CD8-positive, alpha-beta memory T cell (primary cell): Measurements from ENCODE around the gene PPIL6. TPM values are rescaled to one million over a fixed set of nuclear protein-coding genes. Genes with fewer than 3 reads are reported as not detected.

Source experiments
- CTCF ChIA-PET: fragments of 350-600 bp; sonication (Branson Sonifier 250); formaldehyde crosslinking; loops from one replicate; lab custom pipeline; 2021; ENCODE audit warnings: antibody characterized with exemption; lab: Charles Lee
- POLR2A ChIA-PET: fragments of 350-600 bp; sonication (Branson Sonifier 250); formaldehyde crosslinking; loops from one replicate; lab custom pipeline; 2021; ENCODE audit warnings: antibody characterized with exemption; lab: Charles Lee
- DNase-seq, 5 donors: peaks; one replicate each; pipeline versions ENCODE4 v3.0.0 to v3.0.0-alpha.2; 2020 to 2022; ENCODE audit warnings: mixed read lengths in 1 of 5
- H3K27ac ChIP-seq: one replicate; pipeline ENCODE4 v1.7.0; 2013; ENCODE audit warnings: low read depth, mild to moderate bottlenecking, low read length, moderate library complexity
- H3K27me3 ChIP-seq: 2 replicates; pipeline ENCODE4 v1.7.0; 2013; ENCODE audit warnings: low read length, mild to moderate bottlenecking; ENCODE audit not compliant: insufficient read depth, poor library complexity, severe bottlenecking
- H3K36me3 ChIP-seq: 2 replicates; pipeline ENCODE4 v1.7.0; 2013; ENCODE audit warnings: mild to moderate bottlenecking, low read length, moderate library complexity; ENCODE audit not compliant: insufficient read depth
- H3K4me1 ChIP-seq: 2 replicates; pipeline ENCODE4 v1.7.0; 2013; ENCODE audit warnings: mild to moderate bottlenecking, low read length, moderate library complexity; ENCODE audit not compliant: insufficient read depth
- H3K4me3 ChIP-seq: 2 replicates; pipeline ENCODE4 v1.7.0; 2013; ENCODE audit warnings: mild to moderate bottlenecking, low read length
- H3K9me3 ChIP-seq: 2 replicates; pipeline ENCODE4 v1.7.0; 2013; ENCODE audit warnings: mild to moderate bottlenecking, low read length
- H3K27ac Mint-ChIP-seq, 8 donors: one replicate each; pipeline ENCODE4 v1.8.0; 2020 to 2021; ENCODE audit warnings: mixed read lengths in 8 of 8, mild to moderate bottlenecking in 6 of 8, inconsistent platforms in 3 of 8, moderate library complexity in 3 of 8
- H3K27me3 Mint-ChIP-seq, 2 donors: one replicate each; pipeline ENCODE4 v1.8.0; 2020 to 2021; ENCODE audit warnings: mixed read lengths in 2 of 2, mild to moderate bottlenecking in 1 of 2, moderate library complexity in 1 of 2
- H3K36me3 Mint-ChIP-seq, 3 donors: one replicate each; pipeline ENCODE4 v1.8.0; 2020 to 2021; ENCODE audit warnings: mixed read lengths in 3 of 3, inconsistent platforms in 1 of 3, mild to moderate bottlenecking in 1 of 3
- H3K4me1 Mint-ChIP-seq, 3 donors: one replicate each; pipeline ENCODE4 v1.8.0; 2020 to 2021; ENCODE audit warnings: mixed read lengths in 3 of 3, inconsistent platforms in 1 of 3, mild to moderate bottlenecking in 1 of 3
- H3K4me3 Mint-ChIP-seq, 7 donors: one replicate each; pipeline ENCODE4 v1.8.0; 2020 to 2021; ENCODE audit warnings: mixed read lengths in 7 of 7, mild to moderate bottlenecking in 6 of 7, moderate library complexity in 4 of 7, inconsistent platforms in 2 of 7
- H3K9me3 Mint-ChIP-seq, 5 donors: one replicate each; pipeline ENCODE4 v1.8.0; 2020 to 2022; ENCODE audit warnings: mixed read lengths in 5 of 5, mild to moderate bottlenecking in 3 of 5, moderate library complexity in 2 of 5, inconsistent platforms in 1 of 5
- polyA plus RNA-seq: library from polyadenylated mRNA; unstranded; fragments of 300-500 nt; fragmentation: Illumina TruSeq; gene quantifications from one replicate; pipeline ENCODE4 v1.2.3, GENCODE V29; 2021
- total RNA-seq, 2 experiments: library from RNA; stranded (reverse); gene quantifications; one replicate each; pipeline ENCODE4 v1.2.3, GENCODE V29; 2021

Gene PPIL6
- total and polyA plus RNA-seq, 3 experiments from 2014 or later, result 0.13 to 0.46 TPM; not detected in 1

- peak overlapping the region; percentile 1 to 66 (median 44) for H3K4me3 Mint-ChIP-seq
- POLR2A ChIA-PET, result interaction anchor here (0.7 kb wide), 1 partner anchor 310 kb away, joined by 4 read pairs; no protein-coding TSS in a partner anchor
- CTCF ChIA-PET, result interaction anchor here (1.6 kb wide), 1 partner anchor 190 kb away, joined by 6 read pairs; no protein-coding TSS in a partner anchor
- H3K36me3 ChIP-seq, result peaks cover 50% of the 10 kb centered on the region
- no peak overlapping the region for H3K4me3 ChIP-seq
- peak overlapping the region in 4 of 8 donors; percentile 15 to 51 (median 44) for H3K27ac Mint-ChIP-seq
- H3K27me3 Mint-ChIP-seq, result peaks cover 0 to 2% of the 10 kb centered on the region in 2 donors
- no peaks in the 10 kb centered on the region for H3K9me3 Mint-ChIP-seq
- H3K36me3 Mint-ChIP-seq, result peaks cover 16 to 77% (median 30%) of the 10 kb centered on the region in 3 donors
- DNase-seq, result no peak
- no peaks in the 10 kb centered on the region for H3K9me3 ChIP-seq
- H3K27ac ChIP-seq, result no peak overlapping the region
- no peaks in the 10 kb centered on the region for H3K27me3 ChIP-seq
- H3K4me1 ChIP-seq, result peaks cover 60% of the 10 kb centered on the region
- H3K4me1 Mint-ChIP-seq, result peaks cover 67 to 82% (median 72%) of the 10 kb centered on the region in 3 donors
These were observed 62.7 kb downstream of the PPIL6 start for GRCh38 chr6:109377717-109378116.

GRCh38 chr6:109374326-109374892 is 66.0 kb downstream of the PPIL6 start:
- ChIA-PET CTCF (interaction anchor here (0.9 to 1.4 kb wide), 2 partner anchors 8 to 11 kb away, joined by 3 to 6 read pairs; partner anchors contain the start of gene CD164), POLR2A (interaction anchor here (2.6 kb wide), 1 partner anchor 8 kb away, joined by 8 read pairs; the partner anchor contains the start of gene CD164)
- no peaks in the 10 kb centered on the region for H3K9me3 ChIP-seq
- peaks cover 59% of the 10 kb centered on the region for H3K4me1 ChIP-seq
- no peak for DNase-seq
- Mint-ChIP-seq H3K4me1 (peaks cover 70 to 90% (median 87%) of the 10 kb centered on the region in 3 donors), H3K27ac (peak overlapping the region in 7 of 8 donors; percentile 43 to 94 (median 61)), H3K36me3 (peaks cover 16 to 91% (median 31%) of the 10 kb centered on the region in 3 donors), H3K27me3 (no peaks in the 10 kb centered on the region), H3K4me3 (peak overlapping the region in 5 of 7 donors; percentile 23 to 74 (median 30)), H3K9me3 (no peaks in the 10 kb centered on the region)
- H3K36me3 ChIP-seq, result peaks cover 62% of the 10 kb centered on the region
- H3K27ac ChIP-seq, result no peak overlapping the region
- H3K4me3 ChIP-seq, result no peak overlapping the region
- H3K27me3 ChIP-seq, result no peaks in the 10 kb centered on the region

- ChIA-PET CTCF (interaction anchor here (0.9 to 1.4 kb wide), 2 partner anchors 9 to 10 kb away, joined by 3 to 6 read pairs; partner anchors contain the start of gene CD164), POLR2A (interaction anchor here (2.6 kb wide), 1 partner anchor 9 kb away, joined by 8 read pairs; the partner anchor contains the start of gene CD164)
- peaks cover 66 to 84% (median 82%) of the 10 kb centered on the region in 3 donors for H3K4me1 Mint-ChIP-seq
- Histone ChIP-seq H3K9me3 (no peaks in the 10 kb centered on the region), H3K27me3 (no peaks in the 10 kb centered on the region), H3K4me3 (no peak overlapping the region), H3K36me3 (peaks cover 66% of the 10 kb centered on the region), H3K27ac (no peak overlapping the region), H3K4me1 (peaks cover 53% of the 10 kb centered on the region)
- peaks cover 16 to 90% (median 27%) of the 10 kb centered on the region in 3 donors for H3K36me3 Mint-ChIP-seq
- H3K27me3 Mint-ChIP-seq, result no peaks in the 10 kb centered on the region
- no peak for DNase-seq
- H3K27ac Mint-ChIP-seq, result peak overlapping the region; percentile 30 to 94 (median 53)
- H3K4me3 Mint-ChIP-seq, result peak overlapping the region in 6 of 7 donors; percentile 17 to 32 (median 28)
- no peaks in the 10 kb centered on the region for H3K9me3 Mint-ChIP-seq
These were observed 66.7 kb downstream of the PPIL6 start for GRCh38 chr6:109373762-109374161.

- H3K4me3 Mint-ChIP-seq, result peak overlapping the region; percentile 9 to 41 (median 27)
- ChIA-PET POLR2A (interaction anchor here (2.6 kb wide), 1 partner anchor 9 kb away, joined by 8 read pairs; the partner anchor contains the start of gene CD164), CTCF (interaction anchor here (1.4 kb wide), 1 partner anchor 9 kb away, joined by 6 read pairs; the partner anchor contains the start of gene CD164)
- DNase-seq, result no peak
- peaks cover 70% of the 10 kb centered on the region for H3K36me3 ChIP-seq
- H3K9me3 Mint-ChIP-seq, result no peaks in the 10 kb centered on the region
- H3K27ac Mint-ChIP-seq, result peak overlapping the region; percentile 30 to 81 (median 53)
- no peaks in the 10 kb centered on the region for H3K9me3 ChIP-seq
- no peaks in the 10 kb centered on the region for H3K27me3 ChIP-seq
- H3K27me3 Mint-ChIP-seq, result no peaks in the 10 kb centered on the region
- H3K4me1 Mint-ChIP-seq, result peaks cover 63 to 82% (median 80%) of the 10 kb centered on the region in 3 donors
- no peak overlapping the region for H3K4me3 ChIP-seq
- H3K36me3 Mint-ChIP-seq, result peaks cover 16 to 92% (median 27%) of the 10 kb centered on the region in 3 donors
- H3K4me1 ChIP-seq, result peaks cover 48% of the 10 kb centered on the region
- no peak overlapping the region for H3K27ac ChIP-seq
These were observed 67.1 kb downstream of the PPIL6 start for GRCh38 chr6:109373331-109373730.

- Mint-ChIP-seq H3K36me3 (peaks cover 18 to 91% (median 27%) of the 10 kb centered on the region in 3 donors), H3K4me1 (peaks cover 61 to 77% (median 77%) of the 10 kb centered on the region in 3 donors), H3K27me3 (no peaks in the 10 kb centered on the region), H3K9me3 (no peaks in the 10 kb centered on the region), H3K4me3 (peak overlapping the region in 1 of 7 donors; percentile 44), H3K27ac (peak overlapping the region in 3 of 8 donors; percentile 39 to 79 (median 53))
- Histone ChIP-seq H3K27me3 (no peaks in the 10 kb centered on the region), H3K27ac (no peak overlapping the region), H3K9me3 (no peaks in the 10 kb centered on the region), H3K36me3 (peaks cover 72% of the 10 kb centered on the region), H3K4me1 (peaks cover 37% of the 10 kb centered on the region), H3K4me3 (no peak overlapping the region)
- CTCF ChIA-PET, result interaction anchor here (1.0 kb wide), 1 partner anchor 12 kb away, joined by 3 read pairs; no protein-coding TSS in a partner anchor
- no peak for DNase-seq
- POLR2A ChIA-PET, result interaction anchor here (2.6 kb wide), 1 partner anchor 10 kb away, joined by 8 read pairs; the partner anchor contains the start of gene CD164
These were observed 68.3 kb downstream of the PPIL6 start for GRCh38 chr6:109372130-109372529.

GRCh38 chr6:109370792-109371191 is 69.6 kb downstream of the PPIL6 start:
- peaks cover 56 to 77% (median 70%) of the 10 kb centered on the region in 3 donors for H3K4me1 Mint-ChIP-seq
- no peaks in the 10 kb centered on the region for H3K27me3 Mint-ChIP-seq
- H3K27ac Mint-ChIP-seq, result peak overlapping the region in 1 of 8 donors; percentile 29
- CTCF ChIA-PET, result no interaction called here
- peaks cover 33% of the 10 kb centered on the region for H3K4me1 ChIP-seq
- POLR2A ChIA-PET, result no interaction called here
- H3K4me3 ChIP-seq, result no peak overlapping the region
- H3K27ac ChIP-seq, result no peak overlapping the region
- H3K36me3 Mint-ChIP-seq, result peaks cover 16 to 91% (median 20%) of the 10 kb centered on the region in 3 donors
- DNase-seq, result no peak
- no peaks in the 10 kb centered on the region for H3K27me3 ChIP-seq
- H3K36me3 ChIP-seq, result peaks cover 64% of the 10 kb centered on the region
- no peaks in the 10 kb centered on the region for H3K9me3 Mint-ChIP-seq
- no peaks in the 10 kb centered on the region for H3K9me3 ChIP-seq
- no peak overlapping the region for H3K4me3 Mint-ChIP-seq

- Mint-ChIP-seq H3K27me3 (no peaks in the 10 kb centered on the region), H3K4me1 (peaks cover 55 to 77% (median 68%) of the 10 kb centered on the region in 3 donors), H3K9me3 (no peaks in the 10 kb centered on the region), H3K4me3 (no peak overlapping the region), H3K27ac (peak overlapping the region in 1 of 8 donors; percentile 22), H3K36me3 (peaks cover 16 to 91% (median 20%) of the 10 kb centered on the region in 3 donors)
- Histone ChIP-seq H3K27me3 (no peaks in the 10 kb centered on the region), H3K9me3 (no peaks in the 10 kb centered on the region), H3K4me3 (no peak overlapping the region), H3K27ac (no peak overlapping the region), H3K36me3 (peaks cover 60% of the 10 kb centered on the region), H3K4me1 (peaks cover 33% of the 10 kb centered on the region)
- ChIA-PET POLR2A (interaction anchor here (1.3 kb wide), 1 partner anchor 9 kb away, joined by 3 read pairs; no protein-coding TSS in a partner anchor), CTCF (no interaction called here)
- no peak for DNase-seq
These were observed 70.1 kb downstream of the PPIL6 start for GRCh38 chr6:109370336-109370735.
